CD14-positive monocyte (primary cell): ENCODE results near the gene ELMO1. TPM values are rescaled to one million over a fixed set of nuclear protein-coding genes. Genes with fewer than 3 reads are reported as not detected.
A peak's percentile ranks its signal among the peaks of the same experiment; 100 is the strongest.

Experiments
- DNase-seq, 3 donors: peaks; one replicate each; pipeline ENCODE4 v3.0.0-alpha.2; 2011 to 2022
- H2AFZ ChIP-seq: 2 replicates; pipeline ENCODE4 v1.6.0; 2012; ENCODE audit warnings: mild to moderate bottlenecking, low read depth, low read length, inconsistent platforms; ENCODE audit not compliant: insufficient read depth, poor library complexity, severe bottlenecking
- H3K27ac ChIP-seq, 2 donors: 1 replicate in 1 of 2; 2 replicates in 1 of 2; pipeline ENCODE4 v1.5.1; 2012 to 2013; ENCODE audit warnings: low read length in 2 of 2, control low read depth in 1 of 2, inconsistent platforms in 1 of 2, low read depth in 1 of 2, mild to moderate bottlenecking in 1 of 2
- H3K27me3 ChIP-seq, 2 donors: one replicate each; pipeline versions ENCODE4 v1.6.0 to v1.6.1; 2011 to 2013; ENCODE audit warnings: low read length in 2 of 2; ENCODE audit not compliant: control insufficient read depth in 2 of 2, insufficient read depth in 2 of 2
- H3K36me3 ChIP-seq, 2 donors: replicated peaks in 1 of 2; 1 replicate in 1 of 2; 2 replicates in 1 of 2; pipeline versions ENCODE4 v1.5.1 to v1.6.1; 2012 to 2013; ENCODE audit warnings: low read length in 2 of 2, control low read depth in 1 of 2, inconsistent platforms in 1 of 2, mild to moderate bottlenecking in 1 of 2; ENCODE audit not compliant: insufficient read depth in 2 of 2, control insufficient read depth in 1 of 2
- H3K4me1 ChIP-seq, 2 donors: 1 replicate in 1 of 2; 2 replicates in 1 of 2; pipeline versions ENCODE4 v1.5.1 to v1.6.1; 2012 to 2013; ENCODE audit warnings: low read length in 2 of 2, control low read depth in 1 of 2, inconsistent platforms in 1 of 2, mild to moderate bottlenecking in 1 of 2, moderate library complexity in 1 of 2; ENCODE audit not compliant: insufficient read depth in 2 of 2, control insufficient read depth in 1 of 2
- H3K4me2 ChIP-seq: replicated peaks from 2 replicates; pipeline ENCODE3; 2012; ENCODE audit warnings: low read length, moderate library complexity, mild to moderate bottlenecking; ENCODE audit not compliant: poor library complexity, severe bottlenecking; ENCODE audit errors: extremely low read depth
- H3K4me3 ChIP-seq, 3 experiments: fragments of 200-600 bp in 1 of 3; sonication (generic) in 1 of 3; replicated peaks in 1 of 3; 1 replicate in 2 of 3; 2 replicates in 1 of 3; pipeline ENCODE4 v1.5.1; 2011 to 2013; ENCODE audit warnings: low read length in 3 of 3, mild to moderate bottlenecking in 3 of 3, control low read depth in 2 of 3, low read depth in 2 of 3, inconsistent platforms in 1 of 3, moderate library complexity in 1 of 3
- H3K79me2 ChIP-seq: 2 replicates; pipeline ENCODE4 v1.6.0; 2012; ENCODE audit warnings: mild to moderate bottlenecking, control low read depth, inconsistent platforms, low read length, moderate library complexity; ENCODE audit not compliant: insufficient read depth
- H3K9ac ChIP-seq: 2 replicates; pipeline ENCODE4 v1.6.0; 2017; ENCODE audit warnings: low read length, mild to moderate bottlenecking; ENCODE audit not compliant: insufficient read depth, poor library complexity, severe bottlenecking
- H3K9me3 ChIP-seq, 2 donors: replicated peaks in 1 of 2; 1 replicate in 1 of 2; 2 replicates in 1 of 2; pipeline versions ENCODE4 v1.5.1 to v1.6.1; 2012 to 2013; ENCODE audit warnings: low read length in 2 of 2, control low read depth in 1 of 2; ENCODE audit not compliant: control insufficient read depth in 1 of 2, insufficient read depth in 1 of 2
- H4K20me1 ChIP-seq: 2 replicates; pipeline ENCODE4 v1.6.0; 2012; ENCODE audit warnings: mild to moderate bottlenecking, low read length, control low read depth, moderate library complexity; ENCODE audit not compliant: insufficient read depth
- H3K27ac Mint-ChIP-seq, 7 donors: one replicate each; pipeline ENCODE4 v1.8.0; 2020; ENCODE audit warnings: mild to moderate bottlenecking in 7 of 7, mixed read lengths in 7 of 7, moderate library complexity in 6 of 7, inconsistent platforms in 2 of 7
- H3K27me3 Mint-ChIP-seq, 3 donors: one replicate each; pipeline ENCODE4 v1.8.0; 2021 to 2022; ENCODE audit warnings: low read depth in 3 of 3, mild to moderate bottlenecking in 3 of 3, mixed read lengths in 3 of 3, moderate library complexity in 3 of 3, inconsistent platforms in 1 of 3
- H3K36me3 Mint-ChIP-seq, 2 donors: one replicate each; pipeline ENCODE4 v1.8.0; 2020; ENCODE audit warnings: mixed read lengths in 2 of 2, inconsistent platforms in 1 of 2, mild to moderate bottlenecking in 1 of 2
- H3K4me1 Mint-ChIP-seq: one replicate; pipeline ENCODE4 v1.8.0; 2020; ENCODE audit warnings: mild to moderate bottlenecking, mixed read lengths
- H3K4me3 Mint-ChIP-seq, 2 donors: one replicate each; pipeline ENCODE4 v1.8.0; 2020; ENCODE audit warnings: mild to moderate bottlenecking in 2 of 2, mixed read lengths in 2 of 2, moderate library complexity in 1 of 2
- H3K9me3 Mint-ChIP-seq, 7 donors: one replicate each; pipeline ENCODE4 v1.8.0; 2020 to 2022; ENCODE audit warnings: mixed read lengths in 7 of 7, mild to moderate bottlenecking in 6 of 7, moderate library complexity in 6 of 7, inconsistent platforms in 2 of 7
- WGBS: methylation state at CpG from one replicate; pipeline ENCODE4 v1.1.5; 2013; ENCODE audit warnings: missing lambda C conversion rate; ENCODE audit not compliant: insufficient coverage; 5-methylcytosine and 5-hydroxymethylcytosine counted together
- intact Hi-C, 2 donors: fragments of 100-400 bp; cut with micrococcal nuclease; formaldehyde crosslinking; loops; one replicate each; pipeline versions ENCODE4 v1.15.0 to v1.15.1; 2023
- polyA plus RNA-seq, 3 donors: library from polyadenylated mRNA; depleted of rRNA in 1 of 3; unstranded in 2 of 3; stranded (reverse) in 1 of 3; fragments of 300-500 nt in 2 of 3; fragments of >200 nt in 1 of 3; fragmentation: Illumina TruSeq in 2 of 3; gene quantifications; 1 replicate in 2 of 3; 2 replicates in 1 of 3; pipeline ENCODE4 v1.2.3, GENCODE V29; 2012 to 2021
- TF ChIP-seq, protein P1 (sequence below): fragments of 200-600 bp; IDR thresholded peaks from one replicate; pipeline ENCODE4 v1.8.0; 2022; ENCODE audit warnings: antibody characterized with exemption, mild to moderate bottlenecking

Gene ELMO1
- polyA plus RNA-seq, 3 donors = 46.6 to 50.2 (median 46.7) TPM

DNA sequence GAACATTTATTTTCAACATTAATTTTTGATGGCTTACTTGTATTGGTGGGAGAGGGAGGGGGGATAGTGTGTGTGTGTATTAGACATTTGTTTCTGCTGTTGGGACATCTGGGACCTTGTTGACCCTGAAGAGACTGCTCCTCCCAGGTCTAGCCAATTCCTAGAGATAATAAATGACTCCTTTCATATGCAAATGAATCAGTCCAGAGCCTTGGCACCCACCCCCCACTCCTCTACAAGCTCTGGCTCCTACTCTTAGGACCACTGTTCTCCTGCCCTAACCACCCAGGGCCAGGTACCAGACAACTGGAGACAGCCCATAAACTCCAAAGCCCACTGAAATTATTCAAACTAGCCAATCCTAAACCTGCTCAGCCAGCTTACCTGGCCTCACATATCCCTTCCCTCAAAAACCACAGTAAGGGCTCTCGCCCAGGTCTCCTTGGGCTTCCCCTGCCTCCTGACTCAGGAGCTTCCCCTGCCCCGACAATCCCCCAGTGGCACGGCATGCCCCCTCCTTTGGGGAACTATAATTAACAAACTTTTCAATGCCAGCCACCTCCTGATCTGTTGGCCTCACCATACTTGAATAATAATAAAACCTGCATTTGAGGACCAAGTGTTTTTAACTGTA is 233.3 kb downstream of the ELMO1 start:
- Histone ChIP-seq H3K27me3 (no peaks in the 10 kb centered on the region), H3K9ac (no peak overlapping the region), H3K79me2 (no peaks in the 10 kb centered on the region), H3K9me3 (no peaks in the 10 kb centered on the region), H3K4me1 (no peaks in the 10 kb centered on the region), H3K4me3 (no peak overlapping the region), H3K27ac (no peak overlapping the region), H2AFZ (no peak overlapping the region), H3K36me3 (peaks cover 37 to 92% of the 10 kb centered on the region in 2 donors), H4K20me1 (peaks cover 44% of the 10 kb centered on the region), H3K4me2 (no peak overlapping the region)
- WGBS = 27% methylated on average over 2 of the region's 3 CpGs
- no peak overlapping the region for H3K4me3 Mint-ChIP-seq
- H3K4me1 Mint-ChIP-seq = peaks cover 18% of the 10 kb centered on the region
- TF ChIP-seq, protein P1, sequence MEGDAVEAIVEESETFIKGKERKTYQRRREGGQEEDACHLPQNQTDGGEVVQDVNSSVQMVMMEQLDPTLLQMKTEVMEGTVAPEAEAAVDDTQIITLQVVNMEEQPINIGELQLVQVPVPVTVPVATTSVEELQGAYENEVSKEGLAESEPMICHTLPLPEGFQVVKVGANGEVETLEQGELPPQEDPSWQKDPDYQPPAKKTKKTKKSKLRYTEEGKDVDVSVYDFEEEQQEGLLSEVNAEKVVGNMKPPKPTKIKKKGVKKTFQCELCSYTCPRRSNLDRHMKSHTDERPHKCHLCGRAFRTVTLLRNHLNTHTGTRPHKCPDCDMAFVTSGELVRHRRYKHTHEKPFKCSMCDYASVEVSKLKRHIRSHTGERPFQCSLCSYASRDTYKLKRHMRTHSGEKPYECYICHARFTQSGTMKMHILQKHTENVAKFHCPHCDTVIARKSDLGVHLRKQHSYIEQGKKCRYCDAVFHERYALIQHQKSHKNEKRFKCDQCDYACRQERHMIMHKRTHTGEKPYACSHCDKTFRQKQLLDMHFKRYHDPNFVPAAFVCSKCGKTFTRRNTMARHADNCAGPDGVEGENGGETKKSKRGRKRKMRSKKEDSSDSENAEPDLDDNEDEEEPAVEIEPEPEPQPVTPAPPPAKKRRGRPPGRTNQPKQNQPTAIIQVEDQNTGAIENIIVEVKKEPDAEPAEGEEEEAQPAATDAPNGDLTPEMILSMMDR = no peak
- H3K27me3 Mint-ChIP-seq = peaks cover 0 to 1% (median 0%) of the 10 kb centered on the region in 3 donors
- peak overlapping the region in 2 of 7 donors; percentile 15 to 67 for H3K27ac Mint-ChIP-seq
- no peak for DNase-seq
- H3K9me3 Mint-ChIP-seq = no peaks in the 10 kb centered on the region
- intact Hi-C loops = no loop called here
- peaks cover 61 to 72% of the 10 kb centered on the region in 2 donors for H3K36me3 Mint-ChIP-seq

GRCh38 chr7:37212556-37212955 is 236.1 kb downstream of the ELMO1 start:
- H3K4me1 ChIP-seq = peaks cover 11 to 15% of the 10 kb centered on the region in 2 donors
- no peaks in the 10 kb centered on the region for H3K27me3 ChIP-seq
- no peaks in the 10 kb centered on the region for H3K9me3 Mint-ChIP-seq
- intact Hi-C loops = no loop called here
- no peak overlapping the region for H3K4me2 ChIP-seq
- no peaks in the 10 kb centered on the region for H3K9me3 ChIP-seq
- H3K4me1 Mint-ChIP-seq = peaks cover 27% of the 10 kb centered on the region
- H3K36me3 Mint-ChIP-seq = peaks cover 65 to 74% of the 10 kb centered on the region in 2 donors
- H3K36me3 ChIP-seq = peaks cover 37 to 86% of the 10 kb centered on the region in 2 donors
- H2AFZ ChIP-seq = no peak overlapping the region
- H4K20me1 ChIP-seq = peaks cover 45% of the 10 kb centered on the region
- H3K79me2 ChIP-seq = no peaks in the 10 kb centered on the region
- H3K4me3 Mint-ChIP-seq = no peak overlapping the region
- 23% methylated on average over 8 of the region's 8 CpGs for WGBS
- H3K27ac ChIP-seq = peak overlapping the region in 1 of 2 donors; percentile 13
- no peak overlapping the region for H3K4me3 ChIP-seq
- no peak for DNase-seq
- peaks cover 0 to 1% (median 0%) of the 10 kb centered on the region in 3 donors for H3K27me3 Mint-ChIP-seq
- H3K27ac Mint-ChIP-seq = peak overlapping the region in 3 of 7 donors; percentile 2 to 43 (median 32)
- no peak overlapping the region for H3K9ac ChIP-seq
- TF ChIP-seq, protein P1 = no peak
